HepG2 (cell line): Measurements from ENCODE around the gene THPO.

Experiments used
- ARNT ChIP-seq: fragments of 450-650 bp; IDR thresholded peaks from 2 replicates; pipeline ENCODE4 v1.6.1; 2017
- BHLHE40 ChIP-seq: IDR thresholded peaks from 2 replicates; pipeline ENCODE4 v1.6.1; 2011; ENCODE audit warnings: low read length, improper control_type of control experiment
- CTCF ChIP-seq: sonication (generic); formaldehyde crosslinking; IDR thresholded peaks from 2 replicates; pipeline ENCODE4 v1.5.0; 2020; ENCODE audit warnings: mild to moderate bottlenecking, missing genetic modification reagents, moderate library complexity
- EHMT2 ChIP-seq: fragments of 200-600 bp; sonication (generic); IDR thresholded peaks from 2 replicates; pipeline ENCODE4 v1.7.0; 2017; ENCODE audit warnings: antibody characterized with exemption, low read depth, low read length, borderline replicate concordance
- NR2F1 ChIP-seq, 2 experiments: fragments of 450-650 bp in 1 of 2; formaldehyde crosslinking in 1 of 2; IDR thresholded peaks; 2 replicates each; pipeline versions ENCODE4 v1.5.0 to v1.6.1; 2016 to 2020; ENCODE audit warnings: mild to moderate bottlenecking in 1 of 2, missing compliant biosample characterization in 1 of 2, missing genetic modification reagents in 1 of 2, moderate library complexity in 1 of 2
- POLR2AphosphoS2 ChIP-seq: IDR thresholded peaks from 2 replicates; pipeline ENCODE4 v1.6.1; 2011; ENCODE audit warnings: low read depth, low read length, improper control_type of control experiment
- RFX5 ChIP-seq: IDR thresholded peaks from 2 replicates; pipeline ENCODE4 v1.6.1; 2011; ENCODE audit warnings: low read depth, low read length, improper control_type of control experiment
- TAF1 ChIP-seq: sonication (generic); formaldehyde crosslinking; IDR thresholded peaks from 2 replicates; pipeline ENCODE4 v1.4.0; 2020; ENCODE audit warnings: missing genetic modification reagents
- ZNF274 ChIP-seq: sonication (generic); formaldehyde crosslinking; IDR thresholded peaks from 2 replicates; pipeline ENCODE4 v1.5.1; 2020; ENCODE audit warnings: mild to moderate bottlenecking, missing genetic modification reagents
- TF ChIP-seq, protein P1 (sequence below): sonication (generic); formaldehyde crosslinking; IDR thresholded peaks from 2 replicates; pipeline ENCODE4 v1.9.0; 2021; ENCODE audit warnings: missing genetic modification reagents, mild to moderate bottlenecking, borderline replicate concordance

DNA sequence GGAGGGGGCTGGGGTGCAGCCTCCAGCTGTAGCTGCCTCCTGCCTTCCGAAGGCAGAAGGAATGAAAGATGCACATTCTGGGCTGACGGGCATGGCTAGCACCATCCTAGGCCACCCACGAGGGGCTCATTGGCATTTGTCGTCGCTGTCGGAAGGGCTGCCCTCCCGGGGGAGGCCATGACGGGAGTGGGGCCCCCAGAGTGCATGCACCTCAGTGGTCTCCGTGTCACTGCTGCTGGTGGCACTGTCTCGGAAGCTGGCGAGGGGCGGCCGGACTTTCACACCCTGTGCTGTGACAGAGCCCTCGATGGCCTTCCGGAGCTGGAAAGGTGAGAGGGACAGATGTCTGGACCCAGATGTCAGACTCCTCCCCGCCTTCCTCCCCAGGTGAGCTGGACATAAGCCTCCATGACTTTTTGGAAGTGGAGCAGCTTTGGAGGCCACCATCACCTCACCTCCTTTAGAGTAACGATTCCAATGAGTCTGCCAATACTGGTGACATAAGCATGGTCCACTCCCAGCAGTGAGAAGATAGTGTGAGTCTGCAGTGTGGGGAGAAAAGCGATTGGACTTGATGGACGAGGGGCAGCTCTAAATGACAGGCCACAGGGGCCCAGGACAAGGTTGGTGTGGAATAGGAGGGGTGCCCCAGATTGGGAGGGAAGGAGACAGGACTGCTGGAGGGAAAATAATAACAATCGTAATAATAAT, 31.4 kb downstream of the THPO start:
- TF ChIP-seq CTCF (CRISPR knock-in tag) (no peak), RFX5 (no peak), BHLHE40 (no peak), POLR2AphosphoS2 (no peak), NR2F1 (CRISPR knock-in tag; IDR thresholded peaks at IDR 0.05) (no peak), ARNT (no peak), ZNF274 (CRISPR knock-in tag) (no peak), EHMT2 (no peak), TAF1 (no peak)
- TF ChIP-seq, protein P1, sequence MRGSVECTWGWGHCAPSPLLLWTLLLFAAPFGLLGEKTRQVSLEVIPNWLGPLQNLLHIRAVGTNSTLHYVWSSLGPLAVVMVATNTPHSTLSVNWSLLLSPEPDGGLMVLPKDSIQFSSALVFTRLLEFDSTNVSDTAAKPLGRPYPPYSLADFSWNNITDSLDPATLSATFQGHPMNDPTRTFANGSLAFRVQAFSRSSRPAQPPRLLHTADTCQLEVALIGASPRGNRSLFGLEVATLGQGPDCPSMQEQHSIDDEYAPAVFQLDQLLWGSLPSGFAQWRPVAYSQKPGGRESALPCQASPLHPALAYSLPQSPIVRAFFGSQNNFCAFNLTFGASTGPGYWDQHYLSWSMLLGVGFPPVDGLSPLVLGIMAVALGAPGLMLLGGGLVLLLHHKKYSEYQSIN: no peak
